Measurements from ENCODE around the gene KLF13.

The KLF13 gene

GRCh38 chr15:31341071-31341470 lies 14.4 kb downstream of the KLF13 start:
- no peak overlapping the region for H3K4me3 ChIP-seq (ENCODE audit: low read depth, low read length)
- TF ChIP-seq POLR2A (IDR thresholded peaks at IDR 0.05; ENCODE audit: extremely low read depth, insufficient read length) (no peak), CTCF (IDR thresholded peaks at IDR 0.05; ENCODE audit: low read depth, low read length) (no peak), MYC (IDR thresholded peaks at IDR 0.05; ENCODE audit: low read depth, low read length) (no peak), MAX (IDR thresholded peaks at IDR 0.05; ENCODE audit: low read depth, low read length) (no peak)
- no peak for DNase-seq (ENCODE audit: low read depth)

- no peak for TF ChIP-seq MAX (IDR thresholded peaks at IDR 0.05; ENCODE audit: low read depth, low read length)
- no peak for TF ChIP-seq MYC (IDR thresholded peaks at IDR 0.05; ENCODE audit: low read depth, low read length)
- no peak for TF ChIP-seq POLR2A (IDR thresholded peaks at IDR 0.05; ENCODE audit: extremely low read depth, insufficient read length)
- no peak for TF ChIP-seq CTCF (IDR thresholded peaks at IDR 0.05; ENCODE audit: low read depth, low read length)
- no peak overlapping the region for H3K4me3 ChIP-seq (ENCODE audit: low read depth, low read length)
- no peak for DNase-seq (ENCODE audit: low read depth)
Observed at GRCh38 chr15:31341496-31342195, 15.0 kb downstream of the KLF13 start.

- no peak for DNase-seq (ENCODE audit: low read depth)
- H3K4me3 ChIP-seq (ENCODE audit: low read depth, low read length) = no peak overlapping the region
- TF ChIP-seq CTCF (IDR thresholded peaks at IDR 0.05; ENCODE audit: low read depth, low read length) (no peak), MAX (IDR thresholded peaks at IDR 0.05; ENCODE audit: low read depth, low read length) (no peak), MYC (IDR thresholded peaks at IDR 0.05; ENCODE audit: low read depth, low read length) (no peak), POLR2A (IDR thresholded peaks at IDR 0.05; ENCODE audit: extremely low read depth, insufficient read length) (no peak)
Observed at GRCh38 chr15:31342381-31342780, 15.7 kb downstream of the KLF13 start.

GRCh38 chr15:31342781-31343626 lies 16.4 kb downstream of the KLF13 start:
- no peak for TF ChIP-seq MAX (IDR thresholded peaks at IDR 0.05; ENCODE audit: low read depth, low read length)
- no peak for TF ChIP-seq POLR2A (IDR thresholded peaks at IDR 0.05; ENCODE audit: extremely low read depth, insufficient read length)
- no peak for TF ChIP-seq CTCF (IDR thresholded peaks at IDR 0.05; ENCODE audit: low read depth, low read length)
- no peak for TF ChIP-seq MYC (IDR thresholded peaks at IDR 0.05; ENCODE audit: low read depth, low read length)
- DNase-seq (ENCODE audit: low read depth) = no peak
- H3K4me3 ChIP-seq (ENCODE audit: low read depth, low read length) = no peak overlapping the region

GRCh38 chr15:31343831-31344230 lies 17.2 kb downstream of the KLF13 start:
- DNase-seq (ENCODE audit: low read depth) = no peak
- H3K4me3 ChIP-seq (ENCODE audit: low read depth, low read length) = no peak overlapping the region
- no peak for TF ChIP-seq POLR2A (IDR thresholded peaks at IDR 0.05; ENCODE audit: extremely low read depth, insufficient read length)
- TF ChIP-seq MAX (IDR thresholded peaks at IDR 0.05; ENCODE audit: low read depth, low read length) = no peak
- no peak for TF ChIP-seq CTCF (IDR thresholded peaks at IDR 0.05; ENCODE audit: low read depth, low read length)
- no peak for TF ChIP-seq MYC (IDR thresholded peaks at IDR 0.05; ENCODE audit: low read depth, low read length)
